Psoas muscle (tissue), 8 donors: ENCODE measurements around the gene ZRANB3. TPM values are rescaled to one million over a fixed set of nuclear protein-coding genes. Genes with fewer than 3 reads are reported as not detected.
"Not testable (repeated sequence)": the region's sequence is repeated elsewhere in the genome, so short reads cannot be mapped to it uniquely, and the experiment has no call there.

Experiments used
- ATAC-seq, 4 donors: fragments of 200-7000 bp; cut with Tn5 transposase; one replicate each; pipeline ENCODE4 v1.9.1; 2020; ENCODE audit warnings: moderate library complexity in 3 of 4, mild to moderate bottlenecking in 2 of 4
- DNase-seq, 2 donors: peaks; one replicate each; pipeline ENCODE4 v3.0.0-alpha.2; 2020
- H3K27ac ChIP-seq: fragments of 200-600 bp; one replicate; pipeline ENCODE4 v1.8.0; 2022
- H3K27me3 ChIP-seq, 3 donors: fragments of 200-600 bp in 1 of 3; one replicate each; pipeline versions ENCODE4 v1.6.1 to v1.8.0; 2013 to 2022; ENCODE audit warnings: low read length in 2 of 3, mild to moderate bottlenecking in 2 of 3, moderate library complexity in 1 of 3; ENCODE audit not compliant: insufficient read depth in 3 of 3
- H3K36me3 ChIP-seq, 2 donors: fragments of 200-600 bp in 1 of 2; one replicate each; pipeline versions ENCODE4 v1.6.1 to v1.8.0; 2013 to 2022; ENCODE audit warnings: low read depth in 1 of 2, mild to moderate bottlenecking in 1 of 2, moderate library complexity in 1 of 2; ENCODE audit not compliant: insufficient read depth in 1 of 2
- H3K4me1 ChIP-seq: fragments of 200-600 bp; one replicate; pipeline ENCODE4 v1.8.0; 2022
- H3K4me3 ChIP-seq: fragments of 200-600 bp; one replicate; pipeline ENCODE4 v1.8.0; 2022; ENCODE audit warnings: mild to moderate bottlenecking
- H3K9me3 ChIP-seq: fragments of 200-600 bp; one replicate; pipeline ENCODE4 v1.8.0; 2022
- WGBS, 3 donors: extraction: QIAGEN DNeasy Blood & Tissue Kit; methylation state at CpG; one replicate each; pipeline versions ENCODE4 v1.1.6 to v1.1.7; 2013; 5-methylcytosine and 5-hydroxymethylcytosine counted together
- intact Hi-C, 2 donors: fragments of 100-400 bp; cut with DNase I; formaldehyde crosslinking; loops; one replicate each; pipeline versions ENCODE4 v1.11.0 to v1.14.2; 2022
- polyA plus RNA-seq, 3 donors: library from polyadenylated mRNA; stranded (reverse); fragments of 200-250 nt; gene quantifications; one replicate each; pipeline ENCODE4 v1.2.3, GENCODE V29; 2013
- total RNA-seq, 4 donors: library from RNA; stranded (reverse); fragmentation: NEBNext Ultra II Directional in 2 of 4; extraction: Animal tissue kit (Norgen Biotek cat#: 25700) in 2 of 4; gene quantifications; one replicate each; pipeline versions ENCODE4 v1.2.1 to v1.2.4, GENCODE V29; 2021 to 2023
- TF ChIP-seq, protein P1 (sequence below): fragments of 200-600 bp; IDR thresholded peaks from one replicate; pipeline ENCODE4 v1.8.0; 2022; ENCODE audit warnings: antibody characterized with exemption
- donor health status: healthy with polysubstance abuse.
- donor health status: DM: no; HTN: no; CAD: no; lungs with moderate emphysema.
- donor health status: Bipolar disorder and iron deficiency.
- donor health status: healthy.
- donor health status: DM: yes; HTN: yes; CAD: no.
- donor health status: DM: no; HTN: no; CAD: no.
- donor health status: DM: no; HTN: no; CAD: no.
- donor health status: DM: yes; HTN: yes; CAD: no.

ZRANB3 gene
- total and polyA plus RNA-seq, 7 donors: 1.3 to 6.4 (median 4.0) TPM

DNA sequence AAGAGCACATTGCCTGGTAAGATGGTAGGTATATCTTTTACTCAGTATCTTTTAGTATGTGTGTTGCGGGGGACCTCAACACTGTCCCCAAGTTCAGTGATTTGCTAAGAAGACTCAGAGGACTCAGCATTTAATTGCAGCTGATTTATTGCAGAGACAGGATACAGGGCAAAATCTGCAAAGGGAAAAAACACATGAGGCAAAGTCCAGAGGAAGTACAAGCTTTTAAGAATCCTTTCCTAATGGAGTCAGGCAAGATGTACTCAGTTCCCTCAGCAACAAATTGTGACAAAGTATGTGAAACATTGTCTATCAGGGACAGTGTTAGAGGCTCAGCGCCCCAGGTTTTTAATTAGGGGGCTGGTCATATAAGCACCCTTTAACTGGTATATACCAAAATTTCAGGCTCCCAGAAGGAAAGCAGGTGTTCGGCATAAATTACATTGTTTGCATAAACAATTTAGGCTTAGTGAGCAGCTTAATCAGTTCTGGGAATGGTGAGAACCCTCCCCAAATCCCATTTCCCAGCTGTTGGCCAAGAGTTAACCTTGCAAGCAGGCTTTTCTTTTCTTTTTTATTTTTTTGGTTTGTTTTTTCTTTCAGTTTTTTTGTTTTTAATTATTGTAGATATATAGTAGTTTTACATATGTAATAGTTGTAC lies 437.2 kb downstream of the ZRANB3 start:
- ATAC-seq (no peak), DNase-seq (no peak)
- intact Hi-C loops: no loop called here
- Histone ChIP-seq H3K9me3 (no peaks in the 10 kb centered on the region), H3K27me3 (no peaks in the 10 kb centered on the region), H3K4me3 (no peak overlapping the region), H3K27ac (no peak overlapping the region), H3K36me3 (peaks cover 0 to 46% of the 10 kb centered on the region in 2 donors), H3K4me1 (no peaks in the 10 kb centered on the region)
- WGBS, 3 donors: 93 to 96% (median 95%) methylated on average over 3 of the region's 3 CpGs
- TF ChIP-seq, protein P1, sequence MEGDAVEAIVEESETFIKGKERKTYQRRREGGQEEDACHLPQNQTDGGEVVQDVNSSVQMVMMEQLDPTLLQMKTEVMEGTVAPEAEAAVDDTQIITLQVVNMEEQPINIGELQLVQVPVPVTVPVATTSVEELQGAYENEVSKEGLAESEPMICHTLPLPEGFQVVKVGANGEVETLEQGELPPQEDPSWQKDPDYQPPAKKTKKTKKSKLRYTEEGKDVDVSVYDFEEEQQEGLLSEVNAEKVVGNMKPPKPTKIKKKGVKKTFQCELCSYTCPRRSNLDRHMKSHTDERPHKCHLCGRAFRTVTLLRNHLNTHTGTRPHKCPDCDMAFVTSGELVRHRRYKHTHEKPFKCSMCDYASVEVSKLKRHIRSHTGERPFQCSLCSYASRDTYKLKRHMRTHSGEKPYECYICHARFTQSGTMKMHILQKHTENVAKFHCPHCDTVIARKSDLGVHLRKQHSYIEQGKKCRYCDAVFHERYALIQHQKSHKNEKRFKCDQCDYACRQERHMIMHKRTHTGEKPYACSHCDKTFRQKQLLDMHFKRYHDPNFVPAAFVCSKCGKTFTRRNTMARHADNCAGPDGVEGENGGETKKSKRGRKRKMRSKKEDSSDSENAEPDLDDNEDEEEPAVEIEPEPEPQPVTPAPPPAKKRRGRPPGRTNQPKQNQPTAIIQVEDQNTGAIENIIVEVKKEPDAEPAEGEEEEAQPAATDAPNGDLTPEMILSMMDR: no peak

DNA sequence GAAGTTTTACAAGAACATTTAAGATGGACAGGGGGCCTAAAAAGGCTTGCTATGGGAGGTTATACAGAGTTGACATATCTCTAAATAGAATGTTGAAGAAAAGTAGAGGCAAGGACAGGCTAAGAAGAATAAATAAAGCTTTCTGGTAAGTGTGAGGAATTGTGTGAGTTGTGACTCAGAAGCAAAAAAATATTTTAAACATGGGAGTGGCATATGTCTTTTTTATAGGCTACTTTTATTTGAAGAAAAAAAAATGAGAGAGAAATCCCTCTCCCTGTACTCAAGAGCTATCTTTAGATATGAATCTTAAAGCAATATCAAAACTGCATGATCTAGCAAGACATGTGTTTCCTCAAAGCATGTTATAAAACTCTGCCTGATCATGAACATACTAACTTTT lies 437.8 kb downstream of the ZRANB3 start:
- DNase-seq (no peak), ATAC-seq (no peak)
- Histone ChIP-seq H3K9me3 (no peaks in the 10 kb centered on the region), H3K27ac (no peak overlapping the region), H3K4me3 (no peak overlapping the region), H3K4me1 (no peaks in the 10 kb centered on the region), H3K27me3 (no peaks in the 10 kb centered on the region), H3K36me3 (peaks cover 0 to 46% of the 10 kb centered on the region in 2 donors)
- intact Hi-C loops: no loop called here
- TF ChIP-seq, protein P1: no peak

DNA sequence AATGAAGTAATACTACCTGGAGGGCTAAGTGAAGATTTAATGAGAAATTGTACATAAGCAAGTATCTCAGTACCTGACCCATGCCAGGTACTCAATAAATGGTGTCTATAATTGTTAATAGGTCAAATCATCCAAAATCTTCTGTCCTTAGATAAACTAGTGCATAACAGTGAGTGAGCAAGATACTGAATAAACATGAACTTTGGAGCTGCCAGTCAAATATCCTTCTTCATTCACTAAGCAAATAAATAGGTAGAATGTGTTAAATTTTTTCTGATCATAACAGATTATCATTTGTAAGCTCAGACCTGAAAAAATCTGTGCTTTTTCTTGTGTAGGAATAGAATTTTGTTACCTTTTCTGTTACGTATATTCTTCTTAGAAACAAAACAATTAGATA lies 439.3 kb downstream of the ZRANB3 start:
- TF ChIP-seq, protein P1: no peak

DNA sequence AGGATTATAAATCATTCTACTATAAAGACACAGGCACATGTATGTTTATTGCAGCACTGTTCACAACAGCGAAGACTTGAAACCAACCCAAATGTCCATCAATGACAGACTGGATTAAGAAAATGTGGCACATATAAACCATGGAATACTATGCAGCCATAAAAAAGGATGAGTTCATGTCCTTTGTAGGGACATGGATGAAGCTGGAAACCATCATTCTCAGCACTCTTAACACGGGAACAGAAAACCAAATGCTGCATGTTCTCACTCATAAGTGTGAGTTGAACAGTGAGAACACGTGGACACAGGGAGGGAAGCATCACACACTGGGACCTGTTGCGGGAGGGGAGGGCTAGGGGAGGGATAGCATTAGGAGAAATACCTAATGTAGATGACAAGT lies 441.4 kb downstream of the ZRANB3 start:
- intact Hi-C loops, H3K4me3 ChIP-seq, H3K27me3 ChIP-seq, ATAC-seq, H3K4me1 ChIP-seq, H3K27ac ChIP-seq, DNase-seq, H3K9me3 ChIP-seq: not testable (repeated sequence)
- WGBS, 3 donors: 99% methylated on average over 4 of the region's 4 CpGs
- H3K36me3 ChIP-seq: peaks cover 0 to 30% of the 10 kb centered on the region in 2 donors

More for the DNA sequence above, 439.3 kb downstream of the ZRANB3 start:
- Histone ChIP-seq H3K9me3 (no peaks in the 10 kb centered on the region), H3K4me1 (no peaks in the 10 kb centered on the region), H3K36me3 (peaks cover 0 to 46% of the 10 kb centered on the region in 2 donors), H3K4me3 (no peak overlapping the region), H3K27me3 (no peaks in the 10 kb centered on the region), H3K27ac (no peak overlapping the region)
- no peak for ATAC-seq
- DNase-seq: no peak
- intact Hi-C loops: no loop called here
- 96 to 100% (median 96%) methylated on average over 1 of the region's 1 CpG for WGBS, 3 donors

Other genes with a start within 250 kb of the ZRANB3 start
- 10 to 100 TPM; 17.5 to 25.3 (median 22.1) TPM for gene R3HDM1, start 266 bp upstream of the ZRANB3 start, total RNA-seq
- 10 to 100 TPM in 1 of 3 donors, 1 to 10 TPM in 2; 4.6 to 24.7 (median 9.0) TPM for gene R3HDM1, start 266 bp upstream of the ZRANB3 start, polyA plus RNA-seq
- gene UBXN4, start 210.6 kb upstream of the ZRANB3 start, total RNA-seq: 100 to 1,000 TPM in 1 of 4 donors, 10 to 100 TPM in 3; 73.3 to 101 (median 96.0) TPM
- 100 to 1,000 TPM in 1 of 3 donors, 10 to 100 TPM in 2; 37.3 to 117 (median 53.1) TPM for gene UBXN4, start 210.6 kb upstream of the ZRANB3 start, polyA plus RNA-seq